Left ventricle myocardium inferior (tissue), 1 donor: ENCODE data around the gene OR10A4. TPM values are rescaled to one million over a fixed set of nuclear protein-coding genes. Genes with fewer than 3 reads are reported as not detected.

ENCODE experiments used
- DNase-seq: peaks from one replicate; pipeline ENCODE4 v3.0.0-alpha.2; 2020
- H3K27ac ChIP-seq: fragments of 200-600 bp; replicated peaks from 2 replicates; pipeline ENCODE4 v1.8.0; 2021
- H3K27me3 ChIP-seq: fragments of 200-600 bp; 2 replicates; pipeline ENCODE4 v1.8.0; 2021; ENCODE audit warnings: low read depth
- H3K36me3 ChIP-seq: fragments of 200-600 bp; 2 replicates; pipeline ENCODE4 v1.8.0; 2021
- H3K4me1 ChIP-seq: fragments of 200-600 bp; 2 replicates; pipeline ENCODE4 v1.8.0; 2021
- H3K4me3 ChIP-seq: fragments of 200-600 bp; 2 replicates; pipeline ENCODE4 v1.8.0; 2021; ENCODE audit warnings: mild to moderate bottlenecking, moderate library complexity
- H3K9me3 ChIP-seq: fragments of 200-600 bp; replicated peaks from 2 replicates; pipeline ENCODE4 v1.8.0; 2021
- CTCF ChIP-seq: fragments of 200-600 bp; IDR thresholded peaks from 2 replicates; pipeline ENCODE4 v1.8.0; 2021; ENCODE audit warnings: antibody characterized with exemption, mild to moderate bottlenecking, borderline replicate concordance
- intact Hi-C: fragments of 100-400 bp; cut with micrococcal nuclease; formaldehyde crosslinking; loops from one replicate; pipeline ENCODE4 v1.11.0; 2022
- long read RNA-seq: library from polyadenylated mRNA; unstranded; transcript quantifications from one replicate; pipeline ENCODE4 v2.0.0, GENCODE V29; 2021
- total RNA-seq: library from RNA; stranded (reverse); fragmentation: NEBNext Ultra II Directional; extraction: Animal tissue kit (Norgen Biotek cat#: 25700); gene quantifications from one replicate; pipeline ENCODE4 v1.2.1, GENCODE V29; 2021
- donor health status: DM: no; HTN: yes; CAD: no; lungs with severe emphysema.

The OR10A4 gene
- total RNA-seq = not detected
- long read RNA-seq = 0 reads

GRCh38 chr11:6876325-6876724, at the start of gene OR10A4:
OR10A4 (plus strand) TSS chr11:6876625; CDS start chr11:6876648, 23 bp downstream.
- Histone ChIP-seq H3K4me3 (no peak within 1 kb of the TSS), H3K4me1 (no peaks in the 10 kb centered on the region), H3K9me3 (no peaks in the 10 kb centered on the region), H3K27ac (no peak within 1 kb of the TSS), H3K36me3 (no peaks in the 10 kb centered on the region), H3K27me3 (no peaks in the 10 kb centered on the region)
- intact Hi-C loops = no loop called here
- DNase-seq = no peak
- TF ChIP-seq CTCF = no peak

GRCh38 chr11:6828103-6828502, 48.3 kb upstream of the OR10A4 start:
- H3K27ac ChIP-seq = no peak overlapping the region
- no peaks in the 10 kb centered on the region for H3K4me1 ChIP-seq
- intact Hi-C loops = no loop called here
- H3K4me3 ChIP-seq = no peak overlapping the region
- DNase-seq = no peak
- no peak for TF ChIP-seq CTCF
- H3K36me3 ChIP-seq = no peaks in the 10 kb centered on the region
- H3K9me3 ChIP-seq = no peaks in the 10 kb centered on the region
- peaks cover 6% of the 10 kb centered on the region for H3K27me3 ChIP-seq

GRCh38 chr11:6833356-6833755, 43.1 kb upstream of the OR10A4 start:
- H3K36me3 ChIP-seq = no peaks in the 10 kb centered on the region
- H3K4me1 ChIP-seq = no peaks in the 10 kb centered on the region
- H3K4me3 ChIP-seq = no peak overlapping the region
- TF ChIP-seq CTCF = no peak
- H3K9me3 ChIP-seq = no peaks in the 10 kb centered on the region
- intact Hi-C loops = no loop called here
- DNase-seq = no peak
- H3K27ac ChIP-seq = no peak overlapping the region
- peaks cover 3% of the 10 kb centered on the region for H3K27me3 ChIP-seq

GRCh38 chr11:6834021-6834420, 42.4 kb upstream of the OR10A4 start:
- no peaks in the 10 kb centered on the region for H3K9me3 ChIP-seq
- no peaks in the 10 kb centered on the region for H3K27me3 ChIP-seq
- no peak for TF ChIP-seq CTCF
- no peak overlapping the region for H3K4me3 ChIP-seq
- intact Hi-C loops = no loop called here
- no peak for DNase-seq
- no peaks in the 10 kb centered on the region for H3K4me1 ChIP-seq
- no peaks in the 10 kb centered on the region for H3K36me3 ChIP-seq
- no peak overlapping the region for H3K27ac ChIP-seq

GRCh38 chr11:6841694-6842093, 34.7 kb upstream of the OR10A4 start:
- no peak for TF ChIP-seq CTCF
- Histone ChIP-seq H3K27ac (no peak overlapping the region), H3K4me3 (no peak overlapping the region), H3K9me3 (peaks cover 13% of the 10 kb centered on the region), H3K36me3 (no peaks in the 10 kb centered on the region), H3K27me3 (peaks cover 5% of the 10 kb centered on the region), H3K4me1 (no peaks in the 10 kb centered on the region)
- DNase-seq = no peak
- intact Hi-C loops = no loop called here

GRCh38 chr11:6843670-6844069, 32.8 kb upstream of the OR10A4 start:
- no peak for TF ChIP-seq CTCF
- peaks cover 13% of the 10 kb centered on the region for H3K9me3 ChIP-seq
- H3K4me3 ChIP-seq = no peak overlapping the region
- intact Hi-C loops = no loop called here
- H3K4me1 ChIP-seq = no peaks in the 10 kb centered on the region
- H3K27ac ChIP-seq = no peak overlapping the region
- DNase-seq = no peak
- no peaks in the 10 kb centered on the region for H3K36me3 ChIP-seq
- H3K27me3 ChIP-seq = peaks cover 5% of the 10 kb centered on the region
